Vagina (tissue), 2 donors: ENCODE data around the gene CRAMP1. TPM values are rescaled to one million over a fixed set of nuclear protein-coding genes. Genes with fewer than 3 reads are reported as not detected.

Experiments
- DNase-seq, 2 donors: peaks; one replicate each; pipeline ENCODE4 v3.0.0-alpha.2; 2017; ENCODE audit errors: extremely low spot score in 2 of 2
- H3K27ac ChIP-seq: fragments of 200-600 bp; sonication (generic); one replicate; pipeline ENCODE4 v1.5.1; 2019
- H3K27me3 ChIP-seq: fragments of 200-600 bp; sonication (generic); one replicate; pipeline ENCODE4 v1.5.1; 2019
- H3K36me3 ChIP-seq, 2 donors: fragments of 200-600 bp; sonication (generic); one replicate each; pipeline ENCODE4 v1.5.1; 2017 to 2019
- H3K4me1 ChIP-seq: fragments of 200-600 bp; sonication (generic); one replicate; pipeline ENCODE4 v1.5.1; 2019
- H3K4me3 ChIP-seq, 2 donors: fragments of 200-600 bp; sonication (generic); 1 replicate in 1 of 2; 2 replicates in 1 of 2; pipeline ENCODE4 v1.5.1; 2016 to 2019
- H3K9me3 ChIP-seq: fragments of 200-600 bp; sonication (generic); one replicate; pipeline ENCODE4 v1.5.1; 2019
- CTCF ChIP-seq, 3 experiments: fragments of 450-650 bp in 2 of 3; fragments of 200-600 bp in 1 of 3; sonication (generic) in 1 of 3; IDR thresholded peaks; one replicate each; pipeline ENCODE4 v1.5.1; 2017 to 2019; ENCODE audit warnings: antibody characterized with exemption in 3 of 3, mild to moderate bottlenecking in 2 of 3, moderate library complexity in 2 of 3
- POLR2A ChIP-seq, 2 donors: fragments of 450-650 bp; IDR thresholded peaks; one replicate each; pipeline ENCODE4 v1.6.1; 2017; ENCODE audit warnings: antibody characterized with exemption in 2 of 2, mild to moderate bottlenecking in 2 of 2, moderate library complexity in 2 of 2
- POLR2AphosphoS5 ChIP-seq, 2 donors: sonication (generic); formaldehyde crosslinking; IDR thresholded peaks; one replicate each; pipeline ENCODE4 v1.9.0; 2017; ENCODE audit warnings: antibody characterized with exemption in 2 of 2, mild to moderate bottlenecking in 2 of 2, low read depth in 1 of 2; ENCODE audit not compliant: insufficient read depth in 1 of 2
- intact Hi-C: fragments of 100-400 bp; cut with DNase I; formaldehyde crosslinking; loops from one replicate; pipeline ENCODE4 v1.15.1; 2023
- total RNA-seq: library from RNA; depleted of rRNA; stranded (reverse); fragments of >200 nt; gene quantifications from one replicate; pipeline ENCODE4 v1.2.3, GENCODE V29; 2016

Gene CRAMP1
- total RNA-seq, 1 donor from 2014 or later: 13.8 TPM

GRCh38 chr16:1631230-1631629, 19.1 kb downstream of the CRAMP1 start:
- peaks cover 0 to 38% of the 10 kb centered on the region in 2 donors for H3K36me3 ChIP-seq
- no peaks in the 10 kb centered on the region for H3K27me3 ChIP-seq
- no peaks in the 10 kb centered on the region for H3K4me1 ChIP-seq
- no peak for TF ChIP-seq POLR2AphosphoS5 (IDR thresholded peaks at IDR 0.05; ENCODE audit: insufficient read depth in 1 of 2, low read depth in 1 of 2)
- no peak for TF ChIP-seq POLR2A (IDR thresholded peaks at IDR 0.05)
- TF ChIP-seq CTCF (IDR thresholded peaks at IDR 0.05): no peak
- no peaks in the 10 kb centered on the region for H3K9me3 ChIP-seq
- H3K4me3 ChIP-seq: no peak overlapping the region
- no peak for DNase-seq
- H3K27ac ChIP-seq: no peak overlapping the region
- intact Hi-C loops: no loop called here

- Histone ChIP-seq H3K27ac (no peak overlapping the region), H3K4me3 (no peak overlapping the region), H3K27me3 (no peaks in the 10 kb centered on the region), H3K9me3 (no peaks in the 10 kb centered on the region), H3K36me3 (peaks cover 0 to 38% of the 10 kb centered on the region in 2 donors), H3K4me1 (no peaks in the 10 kb centered on the region)
- intact Hi-C loops: no loop called here
- no peak for TF ChIP-seq CTCF (IDR thresholded peaks at IDR 0.05)
- TF ChIP-seq POLR2AphosphoS5 (IDR thresholded peaks at IDR 0.05; ENCODE audit: insufficient read depth in 1 of 2, low read depth in 1 of 2): no peak
- TF ChIP-seq POLR2A (IDR thresholded peaks at IDR 0.05): no peak
- no peak for DNase-seq
These were observed 19.9 kb downstream of the CRAMP1 start for GRCh38 chr16:1631931-1632637.

- Histone ChIP-seq H3K4me3 (no peak overlapping the region), H3K27ac (no peak overlapping the region), H3K27me3 (no peaks in the 10 kb centered on the region), H3K4me1 (no peaks in the 10 kb centered on the region), H3K9me3 (no peaks in the 10 kb centered on the region), H3K36me3 (peaks cover 0 to 40% of the 10 kb centered on the region in 2 donors)
- TF ChIP-seq POLR2A (IDR thresholded peaks at IDR 0.05) (no peak), CTCF (IDR thresholded peaks at IDR 0.05) (no peak), POLR2AphosphoS5 (IDR thresholded peaks at IDR 0.05; ENCODE audit: insufficient read depth in 1 of 2, low read depth in 1 of 2) (no peak)
- intact Hi-C loops: no loop called here
- DNase-seq: no peak
These were observed 20.4 kb downstream of the CRAMP1 start for GRCh38 chr16:1632638-1632970.

GRCh38 chr16:1633310-1633709, 21.1 kb downstream of the CRAMP1 start:
- Histone ChIP-seq H3K4me3 (no peak overlapping the region), H3K36me3 (peaks cover 0 to 47% of the 10 kb centered on the region in 2 donors)
- TF ChIP-seq CTCF (IDR thresholded peaks at IDR 0.05) (no peak), POLR2AphosphoS5 (IDR thresholded peaks at IDR 0.05; ENCODE audit: insufficient read depth in 1 of 2, low read depth in 1 of 2) (no peak), POLR2A (IDR thresholded peaks at IDR 0.05) (no peak)

GRCh38 chr16:1634541-1634940, 22.4 kb downstream of the CRAMP1 start:
- no peaks in the 10 kb centered on the region for H3K9me3 ChIP-seq
- DNase-seq: no peak
- TF ChIP-seq POLR2A (IDR thresholded peaks at IDR 0.05) (no peak), POLR2AphosphoS5 (IDR thresholded peaks at IDR 0.05; ENCODE audit: insufficient read depth in 1 of 2, low read depth in 1 of 2) (no peak), CTCF (IDR thresholded peaks at IDR 0.05) (no peak)
- H3K36me3 ChIP-seq: peaks cover 0 to 59% of the 10 kb centered on the region in 2 donors
- no peak overlapping the region for H3K27ac ChIP-seq
- H3K4me3 ChIP-seq: no peak overlapping the region
- no peaks in the 10 kb centered on the region for H3K4me1 ChIP-seq
- intact Hi-C loops: no loop called here
- no peaks in the 10 kb centered on the region for H3K27me3 ChIP-seq

More at GRCh38 chr16:1633310-1633709, 21.1 kb downstream of the CRAMP1 start:
- intact Hi-C loops: no loop called here
- no peak for DNase-seq
- Histone ChIP-seq H3K4me1 (no peaks in the 10 kb centered on the region), H3K27me3 (no peaks in the 10 kb centered on the region), H3K9me3 (no peaks in the 10 kb centered on the region), H3K27ac (no peak overlapping the region)
